ENCODE data around the gene C20orf96.

Gene C20orf96

GRCh38 chr20:237489-237888 is 53.1 kb downstream of the C20orf96 start:
- H3K36me3 ChIP-seq (replicated peaks in 1 of 2; ENCODE audit: control insufficient read depth in 2 of 2, insufficient read depth in 2 of 2, low read length in 2 of 2): no peaks in the 10 kb centered on the region
- no CpG with 5 or more reads among the region's 4 CpGs for WGBS, 2 donors (ENCODE audit: extremely low coverage in 2 of 2, insufficient read length in 2 of 2, insufficient replicate concordance in 1 of 2)
- no peaks in the 10 kb centered on the region for H3K79me1 ChIP-seq (ENCODE audit: low read depth, low read length)
- H3K18ac ChIP-seq (ENCODE audit: low read length): no peak overlapping the region
- no peak overlapping the region for H3K4me2 ChIP-seq (ENCODE audit: insufficient read depth, low read length, poor library complexity, severe bottlenecking)
- H3K4ac ChIP-seq (ENCODE audit: low read length): no peak overlapping the region
- DNase-seq (ENCODE audit: low spot score): no peak
- no peak overlapping the region for H2BK5ac ChIP-seq (ENCODE audit: low read length)
- no peak overlapping the region for H4K91ac ChIP-seq (ENCODE audit: low read depth, low read length, poor library complexity)
- H2AK5ac ChIP-seq (ENCODE audit: low read depth, low read length): no peak overlapping the region
- H2AFZ ChIP-seq (ENCODE audit: low read length): no peak overlapping the region
- no peak overlapping the region for H3K23ac ChIP-seq (ENCODE audit: low read depth, low read length, poor library complexity)
- H3K9ac ChIP-seq (ENCODE audit: low read depth, low read length, poor library complexity): no peak overlapping the region
- peaks cover 0 to 19% (median 1%) of the 10 kb centered on the region in 3 experiments for H3K27me3 ChIP-seq (ENCODE audit: control insufficient read depth in 3 of 3, insufficient read depth in 3 of 3, low read depth in 1 of 3, low read length in 3 of 3)
- H2BK15ac ChIP-seq (ENCODE audit: low read length): no peak overlapping the region
- H4K8ac ChIP-seq (ENCODE audit: low read depth, low read length): no peak overlapping the region
- peaks cover 0 to 6% of the 10 kb centered on the region in 2 donors for H3K4me1 ChIP-seq (ENCODE audit: control insufficient read depth in 2 of 2, insufficient read depth in 1 of 2, low read depth in 1 of 2, low read length in 2 of 2)
- H3K9me3 ChIP-seq (replicated peaks in 1 of 2; ENCODE audit: control insufficient read depth in 2 of 2, insufficient read depth in 1 of 2, low read depth in 1 of 2, low read length in 2 of 2): peaks cover 0 to 2% of the 10 kb centered on the region in 2 donors
- H3K4me3 ChIP-seq (ENCODE audit: low read length in 2 of 2): no peak overlapping the region
- no peak overlapping the region for H3K14ac ChIP-seq (ENCODE audit: low read length)
- H3K27ac ChIP-seq (replicated peaks; ENCODE audit: low read length): no peak overlapping the region
- H2BK120ac ChIP-seq (ENCODE audit: low read depth, low read length): no peak overlapping the region
- H2BK12ac ChIP-seq (ENCODE audit: low read length): no peak overlapping the region

DNA sequence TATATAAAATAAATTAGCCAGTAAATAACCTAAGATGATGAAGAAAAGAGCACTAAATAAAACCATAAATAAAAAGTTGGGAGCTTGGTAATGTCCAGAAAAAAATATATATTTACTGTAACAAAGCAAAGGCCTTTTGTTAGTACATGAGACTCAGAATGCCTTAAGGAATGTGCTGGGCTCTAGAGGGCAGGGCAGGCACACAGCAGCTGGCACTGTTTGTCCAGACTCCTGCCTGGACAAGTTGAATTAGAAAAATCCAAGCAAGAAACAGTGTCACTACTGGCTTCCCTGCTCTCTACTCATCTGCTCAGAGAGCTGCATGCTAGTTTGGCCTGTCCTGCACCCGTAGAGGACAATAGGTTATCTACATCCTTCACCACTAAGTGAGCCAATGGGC is 54.7 kb downstream of the C20orf96 start:
- Histone ChIP-seq H3K14ac (ENCODE audit: low read length) (no peak overlapping the region), H4K91ac (ENCODE audit: low read depth, low read length, poor library complexity) (no peak overlapping the region), H2BK120ac (ENCODE audit: low read depth, low read length) (no peak overlapping the region), H4K8ac (ENCODE audit: low read depth, low read length) (no peak overlapping the region), H3K79me1 (ENCODE audit: low read depth, low read length) (no peaks in the 10 kb centered on the region), H2BK5ac (ENCODE audit: low read length) (no peak overlapping the region), H2AK5ac (ENCODE audit: low read depth, low read length) (no peak overlapping the region), H3K9me3 (replicated peaks in 1 of 2; ENCODE audit: control insufficient read depth in 2 of 2, insufficient read depth in 1 of 2, low read depth in 1 of 2, low read length in 2 of 2) (peaks cover 0 to 2% of the 10 kb centered on the region in 2 donors), H2BK12ac (ENCODE audit: low read length) (no peak overlapping the region), H3K27me3 (ENCODE audit: control insufficient read depth in 3 of 3, insufficient read depth in 3 of 3, low read depth in 1 of 3, low read length in 3 of 3) (peaks cover 0 to 7% (median 1%) of the 10 kb centered on the region in 3 experiments), H3K4ac (ENCODE audit: low read length) (no peak overlapping the region), H3K9ac (ENCODE audit: low read depth, low read length, poor library complexity) (no peak overlapping the region), H3K18ac (ENCODE audit: low read length) (no peak overlapping the region), H3K4me3 (ENCODE audit: low read length in 2 of 2) (no peak overlapping the region), H2AFZ (ENCODE audit: low read length) (no peak overlapping the region), H3K4me1 (ENCODE audit: control insufficient read depth in 2 of 2, insufficient read depth in 1 of 2, low read depth in 1 of 2, low read length in 2 of 2) (peaks cover 0 to 6% of the 10 kb centered on the region in 2 donors), H3K27ac (replicated peaks; ENCODE audit: low read length) (no peak overlapping the region), H2BK15ac (ENCODE audit: low read length) (no peak overlapping the region), H3K4me2 (ENCODE audit: insufficient read depth, low read length, poor library complexity, severe bottlenecking) (no peak overlapping the region), H3K36me3 (replicated peaks in 1 of 2; ENCODE audit: control insufficient read depth in 2 of 2, insufficient read depth in 2 of 2, low read length in 2 of 2) (no peaks in the 10 kb centered on the region), H3K23ac (ENCODE audit: low read depth, low read length, poor library complexity) (no peak overlapping the region)
- no CpG with 5 or more reads among the region's 1 CpG for WGBS, 2 donors (ENCODE audit: extremely low coverage in 2 of 2, insufficient read length in 2 of 2, insufficient replicate concordance in 1 of 2)
- no peak for DNase-seq (ENCODE audit: low spot score)

GRCh38 chr20:227439-228105 is 63.0 kb downstream of the C20orf96 start:
- whole genome bisulfite sequencing, 2 donors (ENCODE audit: extremely low coverage in 2 of 2, insufficient read length in 2 of 2, insufficient replicate concordance in 1 of 2): no CpG with 5 or more reads among the region's 3 CpGs
- H3K27me3 ChIP-seq (ENCODE audit: control insufficient read depth in 3 of 3, insufficient read depth in 3 of 3, low read depth in 1 of 3, low read length in 3 of 3): peaks cover 0 to 10% (median 0%) of the 10 kb centered on the region in 3 experiments
- H3K4me1 ChIP-seq (ENCODE audit: control insufficient read depth in 2 of 2, insufficient read depth in 1 of 2, low read depth in 1 of 2, low read length in 2 of 2): peaks cover 0 to 2% of the 10 kb centered on the region in 2 donors
- no peak overlapping the region for H3K9ac ChIP-seq (ENCODE audit: low read depth, low read length, poor library complexity)
- H3K14ac ChIP-seq (ENCODE audit: low read length): no peak overlapping the region
- H3K27ac ChIP-seq (replicated peaks; ENCODE audit: low read length): no peak overlapping the region
- H3K23ac ChIP-seq (ENCODE audit: low read depth, low read length, poor library complexity): no peak overlapping the region
- H4K91ac ChIP-seq (ENCODE audit: low read depth, low read length, poor library complexity): no peak overlapping the region
- H2BK5ac ChIP-seq (ENCODE audit: low read length): no peak overlapping the region
- H3K9me3 ChIP-seq (replicated peaks in 1 of 2; ENCODE audit: control insufficient read depth in 2 of 2, insufficient read depth in 1 of 2, low read depth in 1 of 2, low read length in 2 of 2): no peaks in the 10 kb centered on the region
- no peaks in the 10 kb centered on the region for H3K36me3 ChIP-seq (replicated peaks in 1 of 2; ENCODE audit: control insufficient read depth in 2 of 2, insufficient read depth in 2 of 2, low read length in 2 of 2)
- H2AFZ ChIP-seq (ENCODE audit: low read length): peak overlapping the region; percentile 26
- no peak overlapping the region for H3K18ac ChIP-seq (ENCODE audit: low read length)
- no peak for DNase-seq (ENCODE audit: low spot score)
- no peak overlapping the region for H2BK15ac ChIP-seq (ENCODE audit: low read length)
- H2BK12ac ChIP-seq (ENCODE audit: low read length): no peak overlapping the region
- H3K4me2 ChIP-seq (ENCODE audit: insufficient read depth, low read length, poor library complexity, severe bottlenecking): no peak overlapping the region
- no peak overlapping the region for H3K4me3 ChIP-seq (ENCODE audit: low read length in 2 of 2)
- H2BK120ac ChIP-seq (ENCODE audit: low read depth, low read length): no peak overlapping the region
- no peak overlapping the region for H4K8ac ChIP-seq (ENCODE audit: low read depth, low read length)
- H2AK5ac ChIP-seq (ENCODE audit: low read depth, low read length): no peak overlapping the region
- H3K4ac ChIP-seq (ENCODE audit: low read length): no peak overlapping the region
- no peaks in the 10 kb centered on the region for H3K79me1 ChIP-seq (ENCODE audit: low read depth, low read length)

DNA sequence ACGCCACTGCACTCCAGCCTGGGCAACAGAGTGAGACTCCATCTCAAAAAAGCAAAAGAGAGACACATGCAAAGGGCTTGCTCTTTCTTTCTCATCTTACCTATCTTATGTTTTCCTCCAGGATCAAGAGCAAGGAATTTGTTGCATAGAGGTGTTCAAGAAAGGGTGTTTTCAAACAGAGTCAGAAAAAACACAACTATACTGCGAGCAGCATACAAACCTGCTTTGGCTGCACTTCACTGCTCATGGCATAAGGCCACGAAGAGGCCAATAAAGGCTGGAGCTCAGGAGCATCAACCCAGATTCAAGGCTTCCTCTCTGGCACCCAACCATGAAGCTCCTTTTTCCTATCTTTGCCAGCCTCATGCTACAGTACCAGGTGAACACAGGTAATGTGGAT is 63.6 kb downstream of the C20orf96 start, which contains the start of gene DEFB129:
Gene DEFB129, plus strand, starts transcription at position 301 of the 400 bp plus-strand sequence. Its CDS starts 31 bp downstream, at position 332.
- peaks cover 0 to 2% of the 10 kb centered on the region in 2 donors for H3K4me1 ChIP-seq (ENCODE audit: control insufficient read depth in 2 of 2, insufficient read depth in 1 of 2, low read depth in 1 of 2, low read length in 2 of 2)
- H3K14ac ChIP-seq (ENCODE audit: low read length): no peak within 1 kb of the TSS
- H3K23ac ChIP-seq (ENCODE audit: low read depth, low read length, poor library complexity): no peak within 1 kb of the TSS
- no peaks in the 10 kb centered on the region for H3K36me3 ChIP-seq (replicated peaks in 1 of 2; ENCODE audit: control insufficient read depth in 2 of 2, insufficient read depth in 2 of 2, low read length in 2 of 2)
- H3K4ac ChIP-seq (ENCODE audit: low read length): no peak within 1 kb of the TSS
- H2BK5ac ChIP-seq (ENCODE audit: low read length): no peak within 1 kb of the TSS
- no peak within 1 kb of the TSS for H4K8ac ChIP-seq (ENCODE audit: low read depth, low read length)
- no peak within 1 kb of the TSS for H2BK120ac ChIP-seq (ENCODE audit: low read depth, low read length)
- H3K27ac ChIP-seq (replicated peaks; ENCODE audit: low read length): no peak within 1 kb of the TSS
- no peak within 1 kb of the TSS for H2AK5ac ChIP-seq (ENCODE audit: low read depth, low read length)
- H3K79me1 ChIP-seq (ENCODE audit: low read depth, low read length): no peaks in the 10 kb centered on the region
- H3K27me3 ChIP-seq (ENCODE audit: control insufficient read depth in 3 of 3, insufficient read depth in 3 of 3, low read depth in 1 of 3, low read length in 3 of 3): peaks cover 0 to 10% (median 0%) of the 10 kb centered on the region in 3 experiments
- H2BK15ac ChIP-seq (ENCODE audit: low read length): no peak within 1 kb of the TSS
- H2AFZ ChIP-seq (ENCODE audit: low read length): peak within 1 kb of the TSS; percentile 26
- WGBS, 2 donors (ENCODE audit: extremely low coverage in 2 of 2, insufficient read length in 2 of 2, insufficient replicate concordance in 1 of 2): no CpG with 5 or more reads among the region's 3 CpGs
- H3K4me2 ChIP-seq (ENCODE audit: insufficient read depth, low read length, poor library complexity, severe bottlenecking): no peak within 1 kb of the TSS
- H3K9ac ChIP-seq (ENCODE audit: low read depth, low read length, poor library complexity): no peak within 1 kb of the TSS
- DNase-seq (ENCODE audit: low spot score): no peak
- H3K4me3 ChIP-seq (ENCODE audit: low read length in 2 of 2): no peak within 1 kb of the TSS
- H3K9me3 ChIP-seq (replicated peaks in 1 of 2; ENCODE audit: control insufficient read depth in 2 of 2, insufficient read depth in 1 of 2, low read depth in 1 of 2, low read length in 2 of 2): no peaks in the 10 kb centered on the region
- no peak within 1 kb of the TSS for H3K18ac ChIP-seq (ENCODE audit: low read length)
- no peak within 1 kb of the TSS for H4K91ac ChIP-seq (ENCODE audit: low read depth, low read length, poor library complexity)
- no peak within 1 kb of the TSS for H2BK12ac ChIP-seq (ENCODE audit: low read length)

Data from neuronal stem cell (in vitro differentiated cells).